ENCODE data around the gene PHF2. TPM values are rescaled to one million over a fixed set of nuclear protein-coding genes. Genes with fewer than 3 reads are reported as not detected.

The PHF2 gene
- total RNA-seq, 2 donors from 2014 or later: 32.4 to 32.9 TPM

DNA sequence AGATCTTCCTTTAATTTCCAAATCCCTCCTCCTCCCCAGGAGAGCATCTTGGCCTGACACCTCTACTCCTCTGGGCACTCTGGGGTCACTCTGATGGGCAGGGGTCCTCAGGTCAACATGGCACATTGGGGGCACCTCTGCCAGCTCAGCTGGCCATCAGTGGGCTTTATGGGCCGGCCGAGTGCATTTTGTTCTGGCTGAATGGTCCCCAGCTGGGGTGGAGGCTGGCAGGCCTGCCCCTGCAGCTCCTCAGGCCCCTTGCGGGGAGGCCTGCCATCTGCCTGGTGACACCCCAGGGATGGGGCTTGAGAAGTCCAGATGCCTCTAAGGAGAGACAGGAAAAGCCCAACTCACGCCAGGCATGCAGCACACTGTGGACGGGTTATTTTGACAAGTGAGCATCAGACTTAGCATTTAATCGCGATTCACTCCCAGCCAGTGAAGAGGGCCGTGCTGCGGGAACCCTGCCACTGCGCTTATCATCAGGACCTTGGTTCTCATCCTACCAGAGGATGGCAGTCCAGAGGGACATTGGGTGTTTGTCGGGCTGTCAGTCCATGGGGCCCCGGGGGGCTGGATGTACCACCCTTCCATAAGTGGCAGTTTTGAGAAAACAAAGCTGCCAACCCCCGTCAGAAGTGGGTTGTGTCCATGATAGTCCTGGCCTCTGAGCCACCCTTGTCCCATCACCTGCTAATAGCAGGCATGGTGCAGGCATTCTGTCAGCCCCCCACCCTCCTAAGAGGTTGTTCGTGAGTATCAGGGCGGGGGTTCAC is 21.7 kb downstream of the PHF2 start:
- Histone ChIP-seq H3K4me1 (replicated peaks) (peaks cover 9% of the 10 kb centered on the region), H3K27ac (no peak overlapping the region), H3K4me3 (no peak overlapping the region), H3K27me3 (replicated peaks; ENCODE audit: insufficient read depth) (no peaks in the 10 kb centered on the region), H3K9me3 (no peaks in the 10 kb centered on the region), H3K36me3 (no peaks in the 10 kb centered on the region)
- 84% methylated on average over 15 of the region's 15 CpGs for WGBS
- no peak for DNase-seq (ENCODE audit: low spot score)
- no peak for TF ChIP-seq CTCF (IDR thresholded peaks at IDR 0.05)
- no peak for TF ChIP-seq POLR2AphosphoS5 (IDR thresholded peaks at IDR 0.05)
- intact Hi-C loops (cut with DNase I): no loop called here

DNA sequence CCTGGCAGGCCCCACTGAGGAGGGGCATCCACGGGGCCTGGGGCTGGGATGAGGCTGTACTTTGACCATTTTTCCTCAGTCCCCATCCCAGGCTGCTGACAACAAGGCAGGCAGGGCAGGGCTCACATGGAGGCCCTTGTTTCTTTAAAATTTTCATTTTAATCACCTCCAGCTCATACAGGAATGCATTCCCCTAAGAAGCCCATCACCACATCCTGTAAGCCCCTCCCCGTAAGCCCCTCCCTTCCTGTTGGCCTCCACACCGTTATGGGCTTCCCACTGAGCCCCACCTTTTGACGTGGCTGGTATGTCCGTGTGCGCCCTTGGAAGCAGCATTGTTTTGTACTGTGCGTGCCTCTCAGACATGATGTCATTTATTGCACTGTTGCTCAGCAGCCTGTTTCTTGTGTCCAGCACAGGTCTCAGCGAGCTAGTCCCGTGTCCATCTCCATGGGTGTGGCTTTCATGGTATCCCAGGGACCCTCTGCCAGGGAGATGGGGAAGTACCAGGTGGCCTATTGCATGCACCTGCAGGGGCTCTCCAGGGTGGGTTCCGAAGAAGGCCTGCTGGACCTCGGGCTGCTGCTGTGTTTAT is 22.4 kb downstream of the PHF2 start:
- Histone ChIP-seq H3K4me1 (replicated peaks) (peaks cover 3% of the 10 kb centered on the region), H3K27me3 (replicated peaks; ENCODE audit: insufficient read depth) (no peaks in the 10 kb centered on the region), H3K9me3 (no peaks in the 10 kb centered on the region), H3K27ac (no peak overlapping the region), H3K4me3 (no peak overlapping the region), H3K36me3 (no peaks in the 10 kb centered on the region)
- no peak for DNase-seq (ENCODE audit: low spot score)
- TF ChIP-seq CTCF (IDR thresholded peaks at IDR 0.05) (no peak), POLR2A (IDR thresholded peaks at IDR 0.05) (no peak), POLR2AphosphoS5 (IDR thresholded peaks at IDR 0.05) (no peak)
- intact Hi-C loops (cut with DNase I): no loop called here
- WGBS: 45% methylated on average over 11 of the region's 11 CpGs

DNA sequence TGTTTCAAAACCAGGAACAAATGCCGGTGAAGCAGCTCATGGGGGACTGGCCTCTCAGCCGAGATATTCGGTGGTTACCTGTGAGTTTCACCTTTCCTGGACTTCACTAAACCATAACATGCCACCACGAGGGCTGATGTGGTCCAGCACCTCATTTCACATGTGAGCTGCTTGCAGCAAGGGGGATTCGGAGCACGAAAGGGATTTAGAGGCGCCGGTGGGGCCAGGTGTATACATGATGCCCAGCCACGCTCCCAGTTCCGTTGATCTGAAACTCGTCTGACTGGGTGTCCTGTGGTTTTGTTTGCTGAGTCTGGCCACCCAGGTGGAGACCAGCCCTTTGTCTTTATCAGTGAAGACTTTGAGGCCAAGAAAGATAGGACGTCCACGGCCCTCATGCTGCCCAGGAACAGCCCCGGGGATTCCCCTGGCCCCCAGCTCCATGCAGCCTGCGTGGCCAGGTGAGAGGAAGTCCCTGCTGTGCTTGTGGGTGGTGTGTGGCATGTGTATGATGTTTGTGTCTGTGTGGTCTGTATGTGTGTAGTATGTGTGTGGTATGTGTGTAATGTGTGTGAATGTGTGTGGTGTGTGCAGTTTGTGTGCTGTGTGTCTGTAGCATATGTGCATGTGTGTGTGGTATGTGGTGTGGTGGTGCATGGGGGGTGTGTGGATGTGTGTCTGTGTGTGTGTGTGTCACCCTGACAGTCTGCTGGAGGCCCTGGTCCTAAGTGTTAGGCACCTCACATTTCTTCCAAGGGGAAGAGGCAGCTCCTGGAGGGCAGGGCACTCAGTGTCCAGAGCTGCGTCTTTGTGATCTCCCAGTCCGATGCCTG is 23.4 kb downstream of the PHF2 start:
- DNase-seq (ENCODE audit: low spot score): no peak
- 62% methylated on average over 17 of the region's 17 CpGs for WGBS
- intact Hi-C loops (cut with DNase I): no loop called here
- Histone ChIP-seq H3K4me1 (replicated peaks) (no peaks in the 10 kb centered on the region), H3K27ac (no peak overlapping the region), H3K36me3 (no peaks in the 10 kb centered on the region), H3K27me3 (replicated peaks; ENCODE audit: insufficient read depth) (no peaks in the 10 kb centered on the region), H3K9me3 (no peaks in the 10 kb centered on the region), H3K4me3 (no peak overlapping the region)
- no peak for TF ChIP-seq POLR2AphosphoS5 (IDR thresholded peaks at IDR 0.05)
- TF ChIP-seq CTCF (IDR thresholded peaks at IDR 0.05): no peak
- no peak for TF ChIP-seq POLR2A (IDR thresholded peaks at IDR 0.05)

- no peak for TF ChIP-seq POLR2A (IDR thresholded peaks at IDR 0.05)
- TF ChIP-seq POLR2AphosphoS5 (IDR thresholded peaks at IDR 0.05): no peak
- no peak for TF ChIP-seq CTCF (IDR thresholded peaks at IDR 0.05)
- H3K9me3 ChIP-seq: no peaks in the 10 kb centered on the region
- no peaks in the 10 kb centered on the region for H3K36me3 ChIP-seq
- DNase-seq (ENCODE audit: low spot score): no peak
- intact Hi-C loops (cut with DNase I): no loop called here
- no peak overlapping the region for H3K27ac ChIP-seq
- H3K4me3 ChIP-seq: no peak overlapping the region
- no peaks in the 10 kb centered on the region for H3K27me3 ChIP-seq (replicated peaks; ENCODE audit: insufficient read depth)
- WGBS: 64% methylated on average over 3 of the region's 3 CpGs
- no peaks in the 10 kb centered on the region for H3K4me1 ChIP-seq (replicated peaks)
Measured at GRCh38 chr9:93600504-93600903, 24.1 kb downstream of the PHF2 start.
